8988T (cell line): ENCODE results near the gene SLC47A1.

Source experiments
- DNase-seq: peaks from one replicate; pipeline ENCODE4 v3.0.0; 2011

SLC47A1 gene

GRCh38 chr17:19613979-19614378 is 80.3 kb downstream of the SLC47A1 start:
- no peak for DNase-seq

- no peak for DNase-seq
Observed at GRCh38 chr17:19614900-19615299, 81.2 kb downstream of the SLC47A1 start.

GRCh38 chr17:19618015-19618414 is 84.4 kb downstream of the SLC47A1 start:
- DNase-seq, result no peak

GRCh38 chr17:19619705-19620325 is 86.2 kb downstream of the SLC47A1 start:
- DNase-seq, result no peak

DNA sequence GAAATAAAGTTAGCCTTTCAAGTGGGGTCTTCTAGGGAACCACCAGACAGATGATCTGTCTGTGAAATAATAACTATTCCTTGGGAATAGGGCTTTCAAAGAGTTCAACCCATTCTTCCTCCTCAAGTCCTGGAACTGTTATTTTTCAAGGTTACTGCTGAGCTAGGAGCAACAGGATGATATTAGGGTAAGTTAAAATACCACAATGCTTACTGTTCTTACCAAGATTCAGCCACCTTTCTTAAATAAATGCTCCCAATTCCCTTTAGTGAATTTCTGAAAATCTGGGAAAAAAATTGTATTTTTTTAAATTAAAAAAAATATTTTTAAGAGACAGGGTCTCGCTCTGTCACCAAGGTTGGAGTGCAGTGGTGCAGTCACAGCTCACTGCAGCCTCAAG is 88.0 kb downstream of the SLC47A1 start:
- no peak for DNase-seq

- no peak for DNase-seq
Observed at GRCh38 chr17:19626079-19626478, 92.4 kb downstream of the SLC47A1 start.
